ENCODE results near the gene PBRM1.
"Not testable (repeated sequence)": the region's sequence is repeated elsewhere in the genome, so short reads cannot be mapped to it uniquely, and the experiment has no call there.

PBRM1 gene

DNA sequence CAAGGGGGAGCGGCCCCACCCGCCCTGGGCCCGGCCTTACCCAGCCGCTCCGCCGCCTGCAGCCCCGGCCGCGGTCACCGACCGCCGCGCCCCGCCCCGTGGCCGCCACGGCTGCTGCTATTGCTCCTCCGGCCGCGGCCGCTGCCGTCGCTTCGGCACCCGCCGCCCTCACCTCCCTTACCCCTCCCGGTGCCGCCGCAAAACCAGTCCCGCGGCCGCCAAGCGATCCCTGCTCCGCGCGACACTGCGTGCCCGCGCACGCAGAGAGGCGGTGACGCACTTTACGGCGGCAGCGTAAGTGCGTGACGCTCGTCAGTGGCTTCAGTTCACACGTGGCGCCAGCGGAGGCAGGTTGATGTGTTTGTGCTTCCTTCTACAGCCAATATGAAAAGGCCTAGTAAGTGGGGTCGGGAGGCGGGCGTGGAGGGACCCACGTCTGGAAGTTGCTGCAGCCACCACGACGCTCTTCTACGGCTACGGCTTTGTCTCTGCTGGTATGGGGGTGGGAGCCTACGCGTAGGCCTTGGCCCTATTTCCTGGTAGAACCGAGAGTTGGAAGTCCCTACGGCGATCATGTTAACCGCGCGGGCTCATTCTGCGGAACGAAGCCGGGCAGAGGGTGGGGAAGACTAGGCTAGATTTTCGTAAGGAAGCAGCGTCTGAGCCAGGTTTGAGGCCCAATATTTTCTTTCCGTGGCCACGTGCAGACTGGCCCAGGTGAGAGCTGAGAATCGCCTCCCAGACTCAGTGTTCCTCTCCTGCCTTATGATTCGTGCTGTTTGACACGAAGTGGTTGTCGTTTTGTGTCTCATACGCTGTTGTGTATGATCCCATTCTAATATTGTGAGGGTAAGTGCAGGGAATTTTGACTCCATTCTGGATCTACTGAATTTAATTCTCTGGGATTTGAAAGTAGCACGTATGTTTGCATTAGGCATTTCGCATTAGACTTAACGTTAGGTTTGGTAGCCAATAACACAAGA lies at the start of gene PBRM1, which contains the start of gene GNL3:
TSS of gene PBRM1 (minus strand) at position 205 of the 983 bp plus-strand sequence.
TSS of gene GNL3 (plus strand) at position 324 of the 983 bp plus-strand sequence. CDS start at position 385, 61 bp downstream.
- DNase-seq: peak; percentile 78

DNA sequence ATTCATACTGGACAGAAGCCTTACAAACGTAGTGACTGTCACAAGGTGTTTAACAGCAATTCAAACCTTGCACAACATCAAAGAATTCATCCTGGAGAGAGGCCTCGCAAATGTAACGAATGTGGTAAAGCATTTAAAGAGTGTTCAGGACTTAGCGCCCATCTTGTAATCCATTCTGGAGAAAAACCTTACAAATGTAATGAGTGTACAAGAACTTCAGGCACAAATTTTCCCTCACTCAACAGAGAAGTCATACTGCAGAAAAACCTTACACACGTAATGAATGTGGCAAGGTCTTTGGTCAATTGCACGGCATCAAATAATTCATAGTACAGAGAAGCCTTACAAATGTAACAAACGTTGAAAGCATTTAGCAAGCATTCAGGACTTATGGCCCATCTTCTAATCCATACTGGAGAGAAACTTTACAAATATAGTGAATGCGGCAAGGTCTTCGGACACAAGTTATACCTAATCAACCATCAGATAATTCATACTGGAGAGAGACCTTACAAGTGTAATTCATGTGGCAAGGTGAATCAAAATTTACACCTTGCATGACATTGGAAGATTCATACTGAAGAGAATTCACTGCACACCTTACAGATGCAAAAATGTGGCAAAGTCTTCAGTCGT lies 47.7 kb upstream of the PBRM1 start:
- no peak for DNase-seq

DNA sequence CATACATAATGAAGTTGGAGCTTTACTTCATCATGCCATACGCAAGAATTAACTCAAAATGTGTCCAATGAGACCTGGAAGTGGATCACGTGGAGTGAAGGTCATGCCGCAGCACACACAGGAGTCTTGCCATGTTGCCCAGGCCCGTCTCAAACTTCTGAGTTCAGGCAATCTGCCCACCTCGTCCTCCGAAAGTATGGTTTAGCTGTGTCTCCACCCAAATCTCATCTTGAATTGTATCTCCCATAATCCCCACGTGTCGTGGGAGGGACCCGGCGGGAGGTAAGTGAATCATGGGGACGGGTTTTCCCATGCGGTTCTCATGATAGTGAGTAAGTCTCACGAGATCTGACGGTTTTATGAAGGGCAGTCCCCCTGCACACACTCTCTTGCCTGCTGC lies 45.9 kb upstream of the PBRM1 start:
- no peak for DNase-seq

DNA sequence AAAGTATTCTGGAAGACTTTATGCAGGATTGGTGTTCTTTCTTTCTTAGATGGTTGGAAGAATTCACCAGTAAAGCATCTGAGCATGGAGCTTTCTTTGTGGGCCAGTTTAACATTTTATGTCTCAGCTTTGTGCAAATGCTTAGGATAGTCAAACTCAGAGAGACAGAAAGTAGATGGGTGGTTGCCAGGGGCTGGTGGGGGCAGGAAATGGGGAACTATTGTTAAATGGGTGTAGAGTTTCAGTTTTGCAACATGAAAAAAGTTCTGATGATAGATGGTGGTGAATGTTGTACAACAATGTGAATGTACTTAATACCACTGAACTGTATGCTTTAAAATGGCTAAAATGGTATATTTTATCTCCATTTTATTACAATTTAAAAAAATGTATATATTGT lies 45.0 kb upstream of the PBRM1 start:
- no peak for DNase-seq

DNA sequence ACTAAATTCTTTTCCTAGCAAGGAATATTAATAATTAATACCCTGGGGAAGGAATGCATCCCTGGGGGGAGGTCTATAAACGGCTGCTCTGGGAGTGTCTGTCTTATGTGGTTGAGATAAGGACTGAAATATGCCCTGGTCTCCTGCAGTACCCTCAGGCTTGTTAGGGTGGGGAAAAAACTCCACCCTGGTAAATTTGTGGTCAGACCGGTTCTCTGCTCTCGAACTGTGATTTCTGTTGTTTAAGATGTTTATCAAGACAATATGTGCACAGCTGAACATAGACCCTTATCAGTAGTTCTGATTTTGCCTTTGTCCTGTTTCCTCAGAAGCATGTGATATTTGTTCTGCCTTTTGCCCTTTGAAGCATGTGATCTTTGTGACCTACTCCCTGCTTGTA lies 43.0 kb upstream of the PBRM1 start:
- not testable (repeated sequence) for DNase-seq

DNA sequence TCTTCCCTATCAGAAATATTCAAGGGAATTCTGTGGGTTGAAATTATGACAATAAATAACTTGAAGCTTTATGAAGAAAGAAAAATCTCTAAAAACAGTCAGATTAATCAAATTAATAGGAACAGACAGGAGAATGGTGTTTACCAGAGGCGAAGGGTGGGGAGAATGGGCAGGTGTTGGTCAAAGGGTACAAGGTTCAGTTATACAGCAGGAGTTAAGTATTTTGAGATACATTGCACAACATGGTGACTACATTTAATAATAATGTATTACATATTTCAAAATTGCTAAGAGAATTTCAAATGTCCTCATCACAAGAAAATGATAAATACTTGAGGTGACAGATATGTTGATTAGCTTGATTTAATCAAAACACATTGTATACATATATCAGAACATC lies 38.8 kb upstream of the PBRM1 start:
- no peak for DNase-seq

DNA sequence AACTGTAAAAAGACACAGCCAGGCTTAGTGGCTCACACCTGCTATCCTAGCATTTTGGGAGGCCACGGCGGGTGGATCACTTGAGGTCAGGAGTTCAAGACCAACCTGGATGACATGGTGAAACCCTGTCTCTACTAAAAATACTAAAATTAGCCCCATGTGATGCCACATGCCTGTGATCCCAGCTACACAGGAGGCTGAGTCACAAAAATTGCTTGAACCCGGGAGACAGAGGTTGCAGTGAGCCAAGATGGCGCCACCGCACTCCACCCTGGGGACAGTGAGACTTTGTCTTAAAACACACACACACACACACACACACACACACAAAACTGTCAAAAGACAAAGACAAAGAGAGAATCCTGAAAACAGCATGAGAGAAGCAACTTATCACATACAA lies 38.2 kb upstream of the PBRM1 start:
- DNase-seq: no peak

DNA sequence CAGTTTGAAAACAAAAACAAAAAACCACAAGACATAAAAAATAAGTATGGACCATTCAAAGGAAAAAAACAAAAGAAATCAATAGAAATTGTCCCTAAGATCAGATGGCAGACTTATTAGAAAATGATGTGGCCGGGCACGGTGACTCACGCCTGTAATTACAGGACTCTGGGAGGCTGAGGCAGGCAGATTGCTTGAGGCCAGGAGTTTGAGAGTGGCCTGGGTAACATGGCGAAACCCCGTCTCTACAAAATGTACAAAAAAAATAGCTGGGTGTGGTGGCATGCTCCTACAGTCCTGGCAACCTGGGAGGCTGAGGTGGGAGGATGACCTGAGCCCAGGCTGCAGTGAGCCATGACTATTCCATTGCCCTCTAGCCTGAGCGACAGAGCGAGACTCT lies 36.8 kb upstream of the PBRM1 start:
- no peak for DNase-seq

DNA sequence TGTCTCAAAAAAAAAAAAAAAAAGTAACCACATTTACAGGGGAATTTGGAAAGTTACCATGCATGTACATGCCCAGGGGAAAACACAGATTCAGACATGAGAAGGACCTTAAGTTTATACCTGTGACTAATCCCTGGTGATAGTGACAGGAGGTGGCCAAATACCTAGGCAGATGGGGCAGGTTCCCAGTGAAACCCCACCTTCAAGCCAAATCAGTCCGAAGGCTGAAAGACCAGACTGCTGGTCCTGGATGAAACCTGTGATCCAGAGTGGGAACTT lies 36.0 kb upstream of the PBRM1 start:
- no peak for DNase-seq

DNA sequence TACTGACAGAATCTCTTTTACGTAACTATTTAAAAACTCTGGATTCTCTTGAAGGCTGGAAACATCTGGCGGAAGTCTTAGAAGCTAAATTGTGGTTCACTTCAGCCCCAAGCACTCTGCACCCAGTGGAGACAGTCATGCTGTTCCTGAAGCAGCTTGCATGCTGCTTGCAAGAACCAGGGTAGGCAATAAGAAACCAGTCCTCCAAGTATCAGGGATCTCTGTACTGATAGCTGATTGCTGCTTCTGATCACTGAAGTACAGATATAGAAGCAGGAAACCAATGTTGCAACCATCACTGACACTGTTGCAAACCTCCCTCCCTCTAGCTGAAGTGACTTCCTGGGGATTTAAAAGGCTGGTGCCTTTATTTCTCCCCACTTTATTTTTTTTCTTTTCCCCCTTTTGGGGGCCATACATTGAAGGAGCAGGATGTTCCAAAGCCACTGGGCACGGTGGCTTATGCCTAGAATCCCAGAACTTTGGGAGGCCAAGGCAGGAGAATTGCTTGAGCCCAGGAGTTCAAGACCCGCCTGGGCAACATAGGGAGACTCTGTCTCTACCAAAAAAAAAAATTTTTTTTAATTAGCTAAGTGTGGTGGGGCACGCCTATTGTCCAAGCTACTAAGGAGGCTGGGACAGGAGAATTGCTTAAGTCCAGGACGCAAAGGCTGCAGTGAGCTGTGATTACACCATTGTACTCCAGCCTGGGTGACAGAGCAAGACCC lies 35.5 kb upstream of the PBRM1 start:
- no peak for DNase-seq

DNA sequence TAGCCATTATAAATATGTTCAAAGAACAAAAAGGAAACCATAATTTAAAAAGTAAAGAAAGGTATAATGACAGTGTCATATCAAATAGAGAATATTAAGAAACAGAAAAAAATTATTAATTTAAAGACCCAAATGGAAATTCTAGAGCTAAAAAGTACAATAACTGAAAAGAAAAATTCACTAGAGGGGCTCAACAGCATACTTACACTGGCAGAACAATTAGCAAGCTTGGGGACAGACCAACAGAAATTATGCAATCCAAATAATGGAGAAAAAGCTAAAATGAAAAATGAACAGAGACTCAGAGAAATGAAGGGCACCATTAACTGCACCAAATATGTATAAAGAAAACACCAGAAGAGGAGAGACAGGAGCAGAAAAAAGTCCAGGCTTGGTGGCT lies 33.9 kb upstream of the PBRM1 start:
- DNase-seq: no peak

DNA sequence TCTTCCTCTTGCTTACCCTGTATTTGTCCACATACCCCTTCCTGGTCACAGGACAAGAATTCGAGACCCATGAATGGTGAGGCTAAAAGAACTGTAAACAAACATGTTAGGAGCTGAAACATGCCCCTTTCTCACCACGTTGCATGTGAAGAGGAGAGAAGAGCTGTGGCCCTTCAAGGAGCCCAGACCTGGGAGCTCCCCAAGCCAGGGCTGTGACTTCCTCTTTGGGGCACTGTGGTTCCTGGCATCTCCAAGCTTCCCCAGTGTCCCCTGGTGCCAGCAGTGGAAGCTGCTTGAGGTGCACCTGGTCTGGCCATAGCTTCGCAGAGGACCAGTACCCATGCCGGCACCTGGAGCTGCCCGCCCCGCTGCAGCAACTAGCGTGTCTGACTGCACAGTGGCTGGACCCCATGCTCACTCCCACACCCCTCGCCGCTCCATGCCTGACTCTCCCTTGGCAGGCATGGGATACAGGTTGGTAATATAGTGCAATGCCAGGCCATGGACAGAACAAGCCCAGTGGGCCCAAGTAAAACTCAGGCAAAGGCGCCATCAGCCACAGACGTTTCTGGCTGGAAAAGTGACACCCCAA lies 30.1 kb upstream of the PBRM1 start:
- DNase-seq: no peak

DNA sequence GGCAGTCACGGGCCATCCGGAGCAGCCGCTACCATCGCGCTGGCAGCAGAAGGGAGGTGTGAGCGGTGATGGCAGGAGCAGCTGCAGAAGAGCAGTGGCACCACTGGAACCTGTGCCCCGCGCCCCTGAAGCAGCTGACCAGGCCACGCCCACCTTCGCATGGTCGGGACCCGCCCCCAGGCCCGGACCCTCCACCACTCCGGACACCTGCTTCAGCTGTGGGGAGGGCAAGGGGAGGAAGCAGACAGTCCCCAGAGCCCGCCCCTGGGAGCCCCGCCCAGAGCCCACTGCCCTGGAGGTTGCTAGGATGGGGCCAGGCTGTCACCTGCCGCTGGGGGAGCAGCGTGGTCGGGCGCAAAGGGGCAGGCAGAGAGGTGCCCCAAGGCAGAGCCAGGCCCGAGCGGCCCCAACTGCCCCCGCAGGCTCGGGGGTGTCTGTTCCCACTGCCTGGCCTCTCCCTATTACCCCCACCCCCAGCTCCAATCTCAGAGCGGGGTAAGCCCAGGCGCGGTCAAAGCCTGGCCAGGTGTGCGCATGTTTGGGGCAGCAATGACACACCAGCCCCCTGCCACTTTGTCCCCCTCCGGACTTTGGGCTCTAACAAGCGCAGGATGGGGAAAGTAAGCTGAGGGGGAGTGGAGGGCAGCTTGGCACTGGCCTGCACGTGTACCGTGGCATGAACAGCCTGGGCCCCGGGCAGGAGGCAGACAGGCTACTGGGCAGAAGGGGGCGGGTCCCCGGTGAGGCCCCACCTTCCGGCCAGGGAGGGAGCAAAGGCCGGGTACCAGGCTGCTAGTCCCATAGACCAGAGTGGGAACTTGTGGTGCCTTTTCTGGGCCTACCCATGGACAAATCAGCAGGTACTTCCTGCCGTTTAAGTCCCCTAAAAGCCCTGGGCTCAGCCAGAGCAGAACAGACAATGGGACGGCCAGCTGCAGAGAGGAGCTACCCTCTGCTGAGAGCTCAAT lies 28.9 kb upstream of the PBRM1 start:
- no peak for DNase-seq

DNA sequence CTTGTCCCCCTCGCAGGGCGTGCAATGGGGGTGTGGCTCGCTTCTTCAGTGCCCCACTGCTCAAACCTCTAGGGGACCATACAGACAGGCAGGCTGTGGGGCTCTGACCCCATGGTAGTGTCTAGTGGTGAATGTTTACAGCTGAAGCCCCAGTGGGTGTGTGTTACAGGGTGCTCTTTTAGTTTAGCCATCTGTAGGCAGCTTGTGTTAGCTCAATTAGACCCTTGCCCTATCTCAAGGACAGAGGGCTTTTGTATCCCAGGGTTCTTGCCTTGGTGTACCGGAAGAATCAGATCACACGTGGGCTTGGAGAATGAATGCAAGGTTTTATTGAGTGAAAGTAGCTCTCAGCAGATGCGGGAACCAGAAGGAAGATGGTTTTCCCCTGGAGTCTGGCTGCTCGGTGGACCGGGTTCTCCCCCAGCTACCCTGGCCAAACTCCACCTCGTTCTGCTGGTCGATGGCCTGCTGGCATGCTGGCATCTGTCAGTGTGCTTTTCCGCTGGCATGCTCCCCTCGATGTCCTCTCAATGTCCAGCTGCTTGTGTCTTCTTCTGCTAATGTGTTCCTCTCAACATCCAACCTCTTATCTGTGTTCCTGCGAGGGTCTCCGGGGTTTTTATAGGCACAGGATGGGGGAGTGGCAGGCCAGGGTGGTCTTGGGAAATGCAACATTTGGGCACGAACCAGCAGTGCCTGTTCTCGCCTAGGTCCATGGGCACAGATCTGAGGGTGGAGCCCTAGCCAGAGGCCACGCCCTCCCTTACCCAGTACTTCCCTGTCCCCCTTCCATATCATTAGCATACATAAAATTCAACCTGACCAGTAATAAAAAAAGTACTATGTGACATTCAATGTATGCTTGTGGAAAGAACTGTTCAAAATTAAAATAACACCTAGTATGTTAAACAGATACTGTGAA lies 26.8 kb upstream of the PBRM1 start:
- DNase-seq: no peak

DNA sequence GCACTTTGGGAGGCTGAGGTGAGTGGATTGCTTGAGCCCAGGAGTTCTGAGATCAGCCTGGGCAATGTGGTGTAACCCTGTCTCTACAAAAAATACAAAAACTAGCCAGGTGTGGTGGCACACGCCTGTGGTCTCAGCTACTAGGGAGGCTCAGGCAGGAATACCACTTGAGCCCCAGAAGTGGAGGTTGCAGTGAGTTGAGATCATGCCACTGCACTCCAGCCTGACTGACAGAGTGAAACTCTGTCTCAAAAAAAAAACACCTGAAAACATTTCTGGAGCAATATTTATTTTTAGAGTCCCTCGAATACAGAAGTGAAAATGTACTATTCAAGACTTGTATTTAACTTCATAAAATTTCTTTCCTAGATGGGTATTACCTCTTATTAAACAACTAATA lies 24.8 kb upstream of the PBRM1 start:
- no peak for DNase-seq

DNA sequence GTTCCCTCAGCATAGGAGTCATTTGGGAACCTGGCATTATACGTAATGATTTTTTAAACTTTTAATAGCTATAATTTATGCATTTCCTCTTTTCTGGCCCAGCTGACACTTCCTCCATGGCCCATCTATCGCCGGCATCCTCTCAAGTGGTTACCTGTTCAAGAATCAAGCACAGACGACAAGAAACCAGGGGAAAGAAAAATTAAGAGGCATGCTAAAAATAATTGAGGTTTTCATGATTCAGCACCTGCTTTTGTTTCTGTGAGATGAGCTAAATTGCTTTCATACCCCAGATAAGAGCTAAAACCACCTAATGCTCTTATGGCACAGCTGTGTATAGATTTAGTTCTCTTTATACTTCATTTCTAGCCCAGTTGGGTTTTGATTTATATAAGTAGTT lies 21.9 kb upstream of the PBRM1 start:
- no peak for DNase-seq

DNA sequence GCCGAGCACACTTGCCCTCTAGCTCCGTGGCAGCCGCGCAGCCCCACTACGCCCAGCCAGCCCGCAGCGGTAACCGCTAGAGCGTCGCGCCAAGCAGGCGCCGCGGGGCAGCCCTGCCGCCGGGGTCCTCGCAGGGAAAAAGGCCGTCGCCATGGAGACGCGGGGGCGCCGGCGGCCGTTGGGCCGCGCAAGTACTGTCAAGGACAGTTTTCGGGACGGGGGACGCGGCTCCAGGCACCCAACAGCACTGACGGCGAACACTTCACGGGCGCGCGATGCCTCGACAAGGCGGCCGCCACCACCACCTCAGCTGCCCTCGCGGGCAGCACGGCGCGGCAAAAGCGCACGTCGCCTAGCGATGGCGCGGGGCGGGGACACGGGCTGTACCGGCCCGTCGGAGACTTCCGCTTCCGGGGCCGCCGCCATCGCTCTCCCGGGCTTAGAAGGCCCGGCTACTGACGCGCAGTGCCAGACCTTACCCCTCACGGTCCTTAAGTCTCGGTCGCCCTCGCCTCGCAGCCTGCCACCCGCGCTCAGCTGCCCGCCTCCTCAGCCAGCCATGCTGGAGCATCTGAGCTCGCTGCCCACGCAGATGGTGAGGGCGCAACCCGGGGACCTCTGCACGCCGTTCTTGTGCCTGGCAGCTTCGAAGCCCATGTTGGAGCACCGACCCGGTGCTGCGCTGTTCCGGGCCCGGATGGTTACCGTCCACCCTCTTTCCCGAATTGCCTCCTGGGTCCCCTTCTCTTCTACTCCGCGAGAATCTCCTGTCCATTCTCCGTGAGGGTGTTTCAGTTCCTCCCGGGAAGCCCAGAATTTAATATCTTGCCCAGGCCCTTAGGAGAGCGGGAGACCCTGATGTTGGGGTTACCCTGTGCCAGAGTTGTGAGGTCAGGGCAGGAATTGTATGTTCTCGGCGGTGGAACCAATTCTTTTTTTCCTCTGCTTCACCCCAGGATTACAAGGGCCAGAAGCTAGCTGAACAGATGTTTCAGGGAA lies 20.3 kb upstream of the PBRM1 start, which contains the start of the genes GLT8D1 and SPCS1:
TSS of gene GLT8D1 (minus strand) at position 104 of the 999 bp plus-strand sequence. CDS start 5,331 bp downstream, outside the sequence.
TSS of gene SPCS1 (plus strand) at position 419 of the 999 bp plus-strand sequence. CDS start at position 560, 141 bp downstream.
- DNase-seq: peak; percentile 71

DNA sequence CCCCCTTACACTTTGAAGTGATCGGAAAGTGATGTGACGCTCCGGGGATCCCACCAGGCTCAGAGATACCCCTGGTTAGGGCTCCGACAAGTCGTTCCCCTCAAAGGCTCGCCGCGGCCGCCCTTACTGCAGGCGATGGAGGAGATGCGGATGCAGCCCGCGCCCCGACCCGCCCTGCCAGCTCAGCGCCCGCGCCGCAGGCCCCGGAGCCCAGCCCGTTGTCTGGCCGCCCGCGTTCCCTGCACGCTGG lies 19.6 kb upstream of the PBRM1 start:
- DNase-seq: no peak

DNA sequence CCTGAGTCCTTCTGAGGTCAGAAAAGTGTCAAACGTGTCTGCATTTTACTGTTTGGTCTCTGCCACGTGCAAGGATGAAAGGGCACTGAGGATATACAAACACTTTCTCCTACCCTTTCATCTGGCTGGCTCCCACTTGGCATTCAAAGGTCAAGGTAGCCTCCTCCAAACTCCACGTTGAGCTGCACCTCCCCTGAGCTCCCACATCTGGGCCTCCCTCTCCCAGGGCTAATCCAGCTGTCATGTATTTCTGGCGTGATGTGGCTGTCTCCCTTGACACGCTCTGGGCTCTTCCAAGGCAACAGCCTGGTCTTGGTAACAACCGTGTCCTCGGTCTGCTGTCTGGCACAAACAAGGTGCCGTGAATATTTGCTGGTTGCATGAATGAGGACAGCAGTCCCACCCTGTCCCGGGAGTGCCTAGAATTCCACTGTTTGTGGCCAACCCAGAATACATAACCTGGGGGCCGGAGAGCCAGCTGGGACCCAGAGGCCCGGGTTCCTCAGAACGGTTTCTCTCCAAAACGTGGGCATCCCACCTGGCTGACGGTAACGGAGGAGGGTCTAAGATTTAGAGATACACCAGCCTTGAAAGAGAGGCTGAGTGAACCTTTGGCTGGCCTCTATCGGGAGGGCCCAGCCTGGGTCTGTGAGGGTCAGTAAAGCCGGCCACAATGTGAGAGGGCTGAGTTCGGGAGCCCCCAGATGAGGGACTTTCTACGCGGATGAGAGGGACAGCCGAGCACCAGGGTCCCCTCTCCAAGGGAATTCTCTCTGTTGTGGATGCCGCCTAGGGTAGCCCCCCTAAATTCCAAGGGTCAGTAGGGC lies 19.1 kb upstream of the PBRM1 start:
- no peak for DNase-seq
